RWPE2 (cell line): ENCODE measurements around the gene NIPAL4.

Experiments used
- ATAC-seq: fragments of 200-7000 bp; cut with Tn5 transposase; 3 replicates; pipeline ENCODE4 v1.9.1; 2021; ENCODE audit warnings: low read depth
- DNase-seq: peaks from one replicate; pipeline ENCODE4 v3.0.0-alpha.2; 2020; ENCODE audit warnings: low spot score
- H3K27ac ChIP-seq: fragments of 450-650 bp; 2 replicates; pipeline ENCODE4 v1.5.1; 2017; ENCODE audit warnings: mild to moderate bottlenecking; ENCODE audit not compliant: poor library complexity, severe bottlenecking
- H3K27me3 ChIP-seq: fragments of 250-450 bp; sonication (Bioruptor Pico); 2 replicates; pipeline ENCODE4 v1.5.1; 2021; ENCODE audit warnings: mild to moderate bottlenecking, moderate library complexity; ENCODE audit not compliant: insufficient read depth, poor library complexity, severe bottlenecking
- H3K36me3 ChIP-seq: fragments of 250-450 bp; sonication (Bioruptor Pico); 2 replicates; pipeline ENCODE4 v1.5.1; 2020; ENCODE audit warnings: low read depth, mild to moderate bottlenecking, moderate library complexity
- H3K4me1 ChIP-seq: fragments of 250-450 bp; sonication (Bioruptor Pico); 2 replicates; pipeline ENCODE4 v1.5.1; 2021; ENCODE audit warnings: mild to moderate bottlenecking, moderate library complexity; ENCODE audit not compliant: insufficient read depth, poor library complexity, severe bottlenecking
- H3K4me3 ChIP-seq: fragments of 250-450 bp; sonication (Bioruptor Pico); 2 replicates; pipeline ENCODE4 v1.5.1; 2021; ENCODE audit warnings: mild to moderate bottlenecking, moderate library complexity; ENCODE audit not compliant: severe bottlenecking
- H3K9me3 ChIP-seq: fragments of 250-450 bp; sonication (Bioruptor Pico); 2 replicates; pipeline ENCODE4 v1.5.1; 2021; ENCODE audit warnings: mild to moderate bottlenecking, moderate library complexity; ENCODE audit not compliant: severe bottlenecking
- TF ChIP-seq, protein P1 (sequence below): fragments of 450-650 bp; IDR thresholded peaks from one replicate; pipeline ENCODE4 v1.5.1; 2017; ENCODE audit warnings: mild to moderate bottlenecking, moderate library complexity; ENCODE audit not compliant: poor library complexity, severe bottlenecking

Gene NIPAL4

GRCh38 chr5:157521704-157522029, 61.7 kb downstream of the NIPAL4 start:
- peaks cover 4% of the 10 kb centered on the region for H3K4me1 ChIP-seq
- no peaks in the 10 kb centered on the region for H3K27me3 ChIP-seq
- no peaks in the 10 kb centered on the region for H3K9me3 ChIP-seq
- H3K36me3 ChIP-seq = 0 out of 2 replicates have a peak, but pooled peaks cover 3% of the 10 kb centered on the region
- no peak for DNase-seq
- ATAC-seq = no peak
- no peak overlapping the region for H3K27ac ChIP-seq
- TF ChIP-seq, protein P1, sequence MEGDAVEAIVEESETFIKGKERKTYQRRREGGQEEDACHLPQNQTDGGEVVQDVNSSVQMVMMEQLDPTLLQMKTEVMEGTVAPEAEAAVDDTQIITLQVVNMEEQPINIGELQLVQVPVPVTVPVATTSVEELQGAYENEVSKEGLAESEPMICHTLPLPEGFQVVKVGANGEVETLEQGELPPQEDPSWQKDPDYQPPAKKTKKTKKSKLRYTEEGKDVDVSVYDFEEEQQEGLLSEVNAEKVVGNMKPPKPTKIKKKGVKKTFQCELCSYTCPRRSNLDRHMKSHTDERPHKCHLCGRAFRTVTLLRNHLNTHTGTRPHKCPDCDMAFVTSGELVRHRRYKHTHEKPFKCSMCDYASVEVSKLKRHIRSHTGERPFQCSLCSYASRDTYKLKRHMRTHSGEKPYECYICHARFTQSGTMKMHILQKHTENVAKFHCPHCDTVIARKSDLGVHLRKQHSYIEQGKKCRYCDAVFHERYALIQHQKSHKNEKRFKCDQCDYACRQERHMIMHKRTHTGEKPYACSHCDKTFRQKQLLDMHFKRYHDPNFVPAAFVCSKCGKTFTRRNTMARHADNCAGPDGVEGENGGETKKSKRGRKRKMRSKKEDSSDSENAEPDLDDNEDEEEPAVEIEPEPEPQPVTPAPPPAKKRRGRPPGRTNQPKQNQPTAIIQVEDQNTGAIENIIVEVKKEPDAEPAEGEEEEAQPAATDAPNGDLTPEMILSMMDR = no peak
- H3K4me3 ChIP-seq = no peak overlapping the region

- DNase-seq = no peak
- H3K27ac ChIP-seq = no peak overlapping the region
- no peak overlapping the region for H3K4me3 ChIP-seq
- no peaks in the 10 kb centered on the region for H3K4me1 ChIP-seq
- H3K36me3 ChIP-seq = no peaks in the 10 kb centered on the region
- TF ChIP-seq, protein P1 = no peak
- no peaks in the 10 kb centered on the region for H3K9me3 ChIP-seq
- no peak for ATAC-seq
- no peaks in the 10 kb centered on the region for H3K27me3 ChIP-seq
These were observed 64.0 kb downstream of the NIPAL4 start for GRCh38 chr5:157523976-157524375.
